T47D (cell line): ENCODE measurements around the gene CAPN11.

Experiments
- DNase-seq, 2 experiments: peaks; one replicate each; pipeline versions ENCODE4 v3.0.0 to v3.0.0-alpha.2; 2011 to 2012; ENCODE audit warnings: low read depth in 1 of 2, low spot score in 1 of 2
- JUND ChIP-seq: IDR thresholded peaks from 2 replicates; pipeline ENCODE4 v1.6.1; 2012; ENCODE audit warnings: low read depth
- in situ Hi-C: cut with HindIII; loops from 2 replicates; pipeline ENCODE4 v1.10.0; 2016; ENCODE audit warnings: low sequenced_read_pairs, low pct_unique_long_range_greater_than_20kb

Gene CAPN11

DNA sequence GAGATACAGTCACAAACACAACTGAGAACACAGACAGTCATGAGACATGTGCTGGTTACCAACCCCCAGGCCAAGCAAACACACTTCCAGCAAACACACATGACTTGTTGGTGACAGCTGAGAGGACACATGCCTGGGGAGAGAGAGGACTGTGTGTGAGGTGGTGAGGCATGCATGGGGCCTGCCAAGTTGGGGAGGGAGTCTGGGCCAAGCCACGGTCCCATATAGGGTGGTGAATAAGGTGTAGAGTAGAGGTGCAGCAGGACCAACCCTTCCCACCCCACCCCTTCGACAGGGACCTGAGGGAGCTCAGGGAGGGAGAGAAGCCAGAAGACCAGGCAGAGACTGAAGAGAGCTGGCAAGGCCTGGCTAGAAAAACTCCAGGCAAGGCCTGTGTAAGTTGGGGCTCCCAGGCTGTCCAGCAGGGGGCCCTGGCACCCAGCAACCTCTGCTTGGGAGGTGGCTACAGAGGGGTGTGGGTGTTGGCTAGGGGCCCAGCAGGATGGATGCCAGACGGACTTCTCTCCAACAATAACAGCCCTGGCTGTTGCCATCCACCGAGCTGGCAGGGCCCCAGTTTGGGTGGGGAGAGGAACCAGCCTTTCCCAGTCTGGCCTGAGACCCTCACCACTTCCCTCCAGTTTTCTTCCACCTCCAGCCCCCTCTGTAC lies 62.8 kb downstream of the CAPN11 start:
- no peak for TF ChIP-seq JUND
- DNase-seq = peak in 1 of 2 experiments; percentile 87
- in situ Hi-C loops = no loop called here

DNA sequence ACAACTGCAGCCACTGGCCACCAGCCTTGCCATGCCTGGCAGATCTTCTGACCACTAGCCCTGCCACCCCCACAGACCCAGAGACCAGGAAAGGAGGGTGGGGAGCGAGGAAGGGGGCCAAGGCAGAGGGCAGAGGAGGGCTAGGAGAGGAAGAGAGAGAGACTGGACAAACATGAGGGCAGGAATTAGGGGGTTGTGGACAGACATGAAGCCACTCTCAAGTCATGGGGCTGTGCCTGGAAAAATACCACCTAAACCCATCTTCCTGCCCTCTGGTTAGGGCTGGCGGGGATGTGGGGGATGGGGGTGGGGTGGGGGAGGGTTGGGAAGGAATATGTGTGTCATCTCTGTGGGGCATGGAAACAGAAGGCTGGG lies 63.3 kb downstream of the CAPN11 start:
- in situ Hi-C loops = no loop called here
- TF ChIP-seq JUND = no peak
- DNase-seq = no peak

DNA sequence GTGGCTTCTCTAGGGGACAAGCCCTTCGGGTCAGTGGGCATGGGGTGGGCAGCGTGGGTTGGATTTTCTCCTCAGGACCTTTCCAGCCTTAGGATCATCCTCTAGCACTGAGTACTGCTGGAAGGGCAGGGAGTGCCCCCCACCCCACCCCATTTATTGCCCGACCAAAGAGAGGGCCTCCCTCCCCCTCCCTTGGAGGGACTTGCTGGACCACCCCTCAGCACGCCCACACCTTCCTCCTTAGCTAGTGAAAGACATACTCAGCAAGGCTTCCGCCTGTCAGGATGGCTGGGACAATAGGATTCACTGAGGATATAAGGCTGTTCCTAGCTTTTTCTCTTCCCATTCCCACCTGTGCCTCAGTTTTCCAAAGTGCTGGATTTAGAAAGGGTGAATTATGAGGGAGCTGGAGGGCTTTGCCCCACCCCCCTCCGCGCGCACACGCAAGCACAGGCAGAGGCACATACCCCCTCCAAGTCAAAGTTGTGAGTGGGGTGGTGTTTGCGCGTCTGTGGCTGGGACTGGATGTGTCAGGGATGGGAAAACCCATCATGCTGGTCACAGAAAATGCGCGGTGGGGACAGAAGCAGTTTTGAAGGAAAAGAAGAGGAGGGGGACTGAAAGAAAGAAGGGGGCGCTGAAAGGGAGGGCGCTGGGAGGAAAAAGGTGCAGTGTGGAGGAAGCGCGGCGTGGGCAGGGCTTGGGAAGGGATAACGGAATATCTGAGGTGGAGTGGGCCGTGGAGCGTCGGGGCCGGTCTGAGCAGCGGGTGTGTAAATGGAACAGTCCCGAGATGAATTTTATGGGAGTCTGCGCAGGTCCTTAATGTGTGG lies 64.1 kb downstream of the CAPN11 start:
- in situ Hi-C loops = no loop called here
- DNase-seq = no peak
- no peak for TF ChIP-seq JUND

- DNase-seq = peak; percentile 72 to 86
- in situ Hi-C loops = no loop called here
- no peak for TF ChIP-seq JUND
Observed at GRCh38 chr6:44223319-44224028, 64.9 kb downstream of the CAPN11 start, which contains the start of gene SLC29A1. SLC29A1 (plus strand) TSS chr6:44223595; CDS start chr6:44227314, 3,719 bp downstream.

DNA sequence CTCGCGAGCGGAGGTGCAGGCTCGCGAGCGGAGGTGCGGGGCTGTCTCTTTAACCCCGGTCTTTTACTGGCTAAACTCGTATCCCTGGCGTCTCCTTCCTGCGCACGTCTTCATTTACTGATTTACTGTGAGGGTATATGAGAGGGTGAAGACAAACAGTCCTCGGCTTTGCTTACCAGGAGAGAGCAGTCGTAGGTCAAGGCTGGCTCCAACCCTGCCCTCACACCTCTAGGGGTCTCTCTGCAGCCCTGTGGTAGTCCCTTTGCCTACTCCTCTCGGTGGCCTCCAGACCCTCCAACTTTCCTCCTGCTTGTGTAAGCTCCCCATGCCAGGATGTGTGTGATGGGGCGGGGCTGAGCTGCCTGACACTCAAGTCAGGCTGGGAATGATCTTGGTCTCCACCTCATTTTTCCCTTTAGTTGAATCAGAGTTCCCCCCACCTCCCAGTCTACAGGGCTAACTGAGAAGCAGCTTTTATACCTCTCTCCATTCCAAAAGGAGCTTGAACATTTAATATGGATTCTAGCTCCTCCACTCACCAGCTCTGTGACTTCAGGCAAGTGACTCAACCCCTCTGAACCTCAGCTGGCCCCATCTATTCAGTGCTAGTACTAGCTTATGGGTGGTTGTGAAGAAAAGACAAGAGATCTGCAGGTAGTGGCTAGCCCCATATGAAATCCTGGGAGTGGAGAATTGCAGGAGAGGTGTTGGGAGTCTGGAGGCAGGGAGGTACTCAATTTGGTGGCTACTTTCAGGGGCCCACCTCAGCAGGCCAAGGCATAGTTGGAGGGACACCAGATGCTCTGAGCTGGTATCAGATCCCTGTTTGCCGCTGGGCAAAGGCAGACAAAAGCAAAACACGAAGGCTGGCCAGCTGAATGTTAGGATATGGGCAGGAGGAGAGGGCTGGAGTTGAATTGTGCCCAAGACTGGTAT lies 65.7 kb downstream of the CAPN11 start:
- DNase-seq = no peak
- in situ Hi-C loops = no loop called here
- no peak for TF ChIP-seq JUND

DNA sequence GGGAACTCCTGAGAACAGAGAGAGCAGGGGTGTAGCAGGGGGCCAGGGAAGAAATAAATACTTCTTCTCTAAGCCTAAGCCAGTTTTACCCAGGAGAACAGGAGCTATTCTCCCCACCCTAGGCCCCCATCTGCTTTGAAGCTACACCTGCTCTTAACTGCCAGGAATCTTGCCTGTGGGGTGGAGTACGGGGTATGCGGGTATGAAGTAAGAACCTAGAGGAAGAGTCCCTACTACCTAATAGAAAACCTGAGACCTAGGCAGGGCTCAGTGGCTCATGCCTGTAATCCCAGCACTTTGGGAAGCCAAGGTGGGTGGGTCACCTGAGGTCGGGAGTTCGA lies 66.3 kb downstream of the CAPN11 start:
- in situ Hi-C loops = no loop called here
- no peak for TF ChIP-seq JUND

DNA sequence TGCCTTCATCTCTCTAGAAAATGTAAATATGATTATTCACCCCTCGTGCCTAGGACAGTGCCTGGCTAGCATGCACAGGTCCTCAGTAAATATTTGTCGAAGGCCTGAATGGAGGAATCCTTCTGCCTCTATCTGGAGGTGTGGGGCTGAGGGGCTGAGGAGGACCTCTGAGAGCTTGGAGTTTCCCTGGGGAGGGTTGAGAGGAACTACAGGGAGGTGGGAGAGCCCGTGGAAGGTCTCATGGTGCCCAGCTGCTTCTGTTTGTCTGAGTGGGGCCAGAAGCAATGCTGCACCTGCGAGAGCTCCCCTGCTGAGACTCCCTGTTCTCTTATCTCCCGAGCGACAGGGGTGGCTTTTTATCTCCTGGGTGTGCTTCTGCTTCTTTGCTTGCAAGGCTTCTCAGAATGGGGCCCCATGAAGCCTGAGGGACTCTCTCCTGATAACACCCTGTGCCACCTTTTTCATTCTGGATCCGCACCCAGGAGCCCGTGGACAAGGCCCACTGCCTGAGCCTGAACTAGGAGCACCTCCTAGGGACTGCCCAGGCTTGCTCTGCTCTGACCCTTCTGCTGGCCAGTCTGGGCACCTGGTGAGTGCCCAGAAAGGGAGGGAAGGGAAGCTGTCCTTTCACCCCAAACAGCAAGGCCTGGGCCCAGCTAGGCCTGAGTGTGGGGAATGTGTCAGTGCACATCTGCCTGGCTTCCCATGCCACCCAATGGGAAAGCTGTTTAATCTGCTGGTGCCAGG lies 67.1 kb downstream of the CAPN11 start:
- no peak for DNase-seq
- in situ Hi-C loops = no loop called here
- TF ChIP-seq JUND = no peak

More for the DNA sequence above, 66.3 kb downstream of the CAPN11 start:
- DNase-seq = no peak

DNA sequence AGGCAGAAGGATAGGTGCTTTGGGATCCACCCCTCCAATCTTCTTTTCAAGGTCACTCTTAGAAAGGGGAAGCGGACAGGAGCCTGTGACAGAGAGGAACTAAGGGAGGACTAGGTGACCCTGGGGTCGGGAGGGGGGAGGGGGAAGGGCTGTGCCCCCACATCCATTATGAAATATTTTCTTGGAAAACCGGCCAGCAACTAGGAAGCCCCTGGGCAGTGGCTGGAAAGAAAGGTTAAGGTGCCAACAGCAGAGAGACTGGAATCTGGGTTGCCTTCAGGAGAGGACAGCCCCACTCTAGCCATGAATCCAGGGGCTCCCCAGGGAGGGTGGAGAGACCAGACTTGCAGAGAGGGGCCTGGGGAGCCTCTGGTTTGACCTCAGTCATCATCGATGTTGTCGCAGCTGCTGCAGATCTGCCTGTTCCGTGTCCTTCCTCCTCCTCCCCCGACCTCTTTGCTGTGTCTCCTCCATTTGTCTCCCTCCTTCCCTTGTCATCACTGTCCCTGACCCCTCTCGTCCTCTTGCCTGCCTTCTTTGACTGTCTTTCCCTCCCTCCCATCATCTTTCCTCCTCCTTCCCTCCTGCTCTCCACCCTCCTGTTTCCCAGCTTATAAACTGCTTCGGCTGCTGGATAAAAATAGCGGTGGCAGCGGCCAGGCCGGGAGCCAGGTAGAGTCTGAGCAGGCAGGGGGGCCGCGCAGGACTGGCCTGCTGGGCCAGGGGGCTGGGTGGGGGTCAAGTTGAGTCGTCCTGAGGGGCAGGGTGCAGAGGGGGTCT lies 67.9 kb downstream of the CAPN11 start:
- in situ Hi-C loops = no loop called here
- DNase-seq = no peak
- TF ChIP-seq JUND = no peak

- DNase-seq = no peak
- no peak for TF ChIP-seq JUND
- in situ Hi-C loops = no loop called here
Observed at GRCh38 chr6:44227148-44227793, 68.7 kb downstream of the CAPN11 start.

DNA sequence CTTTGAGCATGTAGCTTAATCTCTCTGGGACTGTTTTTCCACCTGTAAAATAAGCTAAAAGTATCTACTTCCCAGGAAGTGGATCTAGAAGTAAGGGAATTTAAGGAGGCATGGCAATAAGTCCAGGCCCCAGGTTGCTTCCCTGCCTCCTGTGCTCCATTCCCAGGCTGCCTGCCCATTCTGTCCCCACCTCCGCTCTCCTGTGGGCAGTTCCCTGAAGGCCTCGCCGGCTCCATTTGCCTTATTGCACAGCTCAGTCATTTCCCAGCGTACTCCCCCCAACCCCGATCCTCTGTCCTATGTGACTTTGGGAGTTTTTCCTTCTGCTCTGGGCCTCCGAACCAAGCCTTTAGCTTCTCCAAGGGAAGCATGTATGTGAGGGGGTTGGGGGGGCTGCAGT lies 69.4 kb downstream of the CAPN11 start:
- in situ Hi-C loops = no loop called here
- DNase-seq = no peak
- no peak for TF ChIP-seq JUND

- TF ChIP-seq JUND = no peak
- in situ Hi-C loops = no loop called here
- DNase-seq = no peak
Observed at GRCh38 chr6:44228433-44228832, 69.8 kb downstream of the CAPN11 start.
